Posterior vena cava (tissue), 2 donors: Measurements from ENCODE around the gene LRP1. TPM values are rescaled to one million over a fixed set of nuclear protein-coding genes. Genes with fewer than 3 reads are reported as not detected.

Experiments
- DNase-seq: peaks from one replicate; pipeline ENCODE4 v3.0.0-alpha.2; 2020; ENCODE audit warnings: low spot score
- intact Hi-C, 2 donors: fragments of 100-400 bp; cut with DNase I; formaldehyde crosslinking; loops; one replicate each; pipeline versions ENCODE4 v1.14.1 to v1.14.2; 2022 to 2023
- total RNA-seq, 2 donors: library from RNA; stranded (reverse); fragmentation: NEBNext Ultra II Directional; extraction: Animal tissue kit (Norgen Biotek cat#: 25700); gene quantifications; one replicate each; pipeline ENCODE4 v1.2.1, GENCODE V29; 2021
- donor health status: DM: yes; HTN: yes; CAD: no.
- donor health status: DM: yes; HTN: yes; CAD: no.

The LRP1 gene
- total RNA-seq, 2 donors from 2014 or later, result 465 to 757 TPM

DNA sequence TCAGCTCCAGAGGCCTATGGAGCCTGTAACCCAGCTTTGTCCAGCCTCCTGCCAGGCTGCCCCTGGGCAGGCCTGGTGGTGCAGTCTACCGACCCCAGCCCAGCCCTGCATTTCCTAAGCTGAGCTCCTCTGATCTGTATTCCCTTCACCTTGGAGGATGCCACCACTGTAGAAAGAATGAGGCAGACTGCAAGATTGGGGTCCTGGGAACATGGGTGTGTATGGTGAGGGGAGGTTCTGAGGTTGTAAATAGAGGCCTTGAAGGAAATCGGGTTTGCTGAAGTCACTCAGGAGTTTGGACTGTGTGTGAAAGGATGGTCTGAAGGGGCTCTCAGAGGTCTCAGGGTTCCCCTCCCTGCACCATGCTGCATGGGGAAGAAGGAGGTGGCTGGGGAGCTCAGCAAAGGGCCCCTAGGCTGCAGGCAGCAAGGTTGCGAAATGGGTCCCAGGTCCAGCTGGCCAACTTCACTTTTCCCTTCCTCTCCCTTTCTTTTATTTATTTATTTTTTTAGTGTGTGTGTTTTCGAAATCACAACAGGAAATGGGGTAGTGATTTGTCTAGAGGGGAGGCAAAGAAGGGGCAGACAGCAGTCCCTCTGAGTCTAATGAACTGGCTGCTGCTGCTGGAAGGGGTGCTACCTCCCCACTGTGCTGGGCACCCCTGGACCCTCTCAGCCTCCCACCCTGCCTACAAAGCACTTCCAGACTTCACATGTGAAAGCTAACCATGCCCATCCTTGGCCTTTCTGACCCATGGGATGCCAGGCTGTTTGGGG is 20.4 kb downstream of the LRP1 start:
- intact Hi-C loops, result no loop called here
- DNase-seq, result peak; percentile 92

DNA sequence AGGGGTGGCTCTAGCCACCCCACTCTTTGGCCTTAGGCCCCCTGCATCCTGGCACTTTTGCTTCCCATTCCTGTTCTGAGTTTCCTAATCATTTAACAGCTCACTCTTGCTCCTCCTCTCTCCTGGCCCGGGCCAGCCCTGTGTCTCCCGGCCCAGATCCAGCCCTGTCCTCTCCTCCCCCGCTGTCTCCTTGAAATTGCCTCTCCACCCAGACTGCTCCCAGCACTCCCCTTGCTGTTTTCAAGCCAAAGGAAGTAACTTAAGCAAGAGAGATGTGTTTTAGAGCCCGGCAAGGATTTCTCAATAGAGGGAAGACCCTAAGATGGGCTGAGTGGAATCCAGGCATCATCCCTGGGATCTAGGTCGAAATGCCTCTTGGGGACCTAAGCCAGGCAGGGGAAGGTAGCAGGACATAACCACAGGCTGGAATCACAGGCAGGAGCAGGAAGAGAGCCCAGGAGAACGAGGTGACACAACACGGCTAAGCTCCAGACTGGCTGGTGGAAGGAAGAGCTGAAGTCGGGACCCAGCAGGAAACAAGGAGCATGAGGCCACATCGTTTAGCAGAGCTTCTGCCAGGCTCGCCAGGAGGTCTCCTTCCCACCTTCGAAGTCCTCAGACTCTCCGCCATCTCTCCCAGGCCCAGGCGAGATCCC is 21.1 kb downstream of the LRP1 start:
- peak; percentile 94 for DNase-seq
- intact Hi-C loops, result no loop called here

DNA sequence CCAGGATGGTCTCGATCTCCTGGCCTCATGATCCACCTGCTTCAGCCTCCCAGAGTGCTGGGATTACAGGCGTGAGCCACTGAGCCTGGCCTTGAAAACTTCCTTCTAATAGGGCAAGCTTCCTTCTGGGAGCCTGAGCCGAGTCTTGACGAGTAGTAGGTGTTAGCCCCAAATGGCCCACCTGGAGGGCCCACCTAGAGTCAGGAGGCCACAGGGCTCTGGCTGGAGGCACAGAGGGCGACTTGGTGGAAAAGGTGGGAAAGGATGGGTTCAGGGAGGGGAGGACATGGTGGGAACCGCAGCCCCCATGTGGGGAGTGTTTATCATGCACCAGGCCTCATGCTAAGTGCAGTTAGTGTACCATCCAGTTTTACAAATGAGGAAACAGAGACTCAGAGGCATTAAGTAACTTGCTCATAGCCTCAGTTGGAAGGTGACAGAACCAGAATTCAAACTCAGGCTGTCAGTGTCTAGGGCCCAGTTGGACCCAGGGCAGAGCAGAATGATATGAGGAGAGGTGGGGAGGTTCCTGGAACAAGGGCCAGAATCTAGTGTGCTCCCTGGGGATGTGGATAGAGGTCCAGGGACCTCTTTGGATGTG is 22.2 kb downstream of the LRP1 start:
- DNase-seq, result no peak
- intact Hi-C loops, result no loop called here

DNA sequence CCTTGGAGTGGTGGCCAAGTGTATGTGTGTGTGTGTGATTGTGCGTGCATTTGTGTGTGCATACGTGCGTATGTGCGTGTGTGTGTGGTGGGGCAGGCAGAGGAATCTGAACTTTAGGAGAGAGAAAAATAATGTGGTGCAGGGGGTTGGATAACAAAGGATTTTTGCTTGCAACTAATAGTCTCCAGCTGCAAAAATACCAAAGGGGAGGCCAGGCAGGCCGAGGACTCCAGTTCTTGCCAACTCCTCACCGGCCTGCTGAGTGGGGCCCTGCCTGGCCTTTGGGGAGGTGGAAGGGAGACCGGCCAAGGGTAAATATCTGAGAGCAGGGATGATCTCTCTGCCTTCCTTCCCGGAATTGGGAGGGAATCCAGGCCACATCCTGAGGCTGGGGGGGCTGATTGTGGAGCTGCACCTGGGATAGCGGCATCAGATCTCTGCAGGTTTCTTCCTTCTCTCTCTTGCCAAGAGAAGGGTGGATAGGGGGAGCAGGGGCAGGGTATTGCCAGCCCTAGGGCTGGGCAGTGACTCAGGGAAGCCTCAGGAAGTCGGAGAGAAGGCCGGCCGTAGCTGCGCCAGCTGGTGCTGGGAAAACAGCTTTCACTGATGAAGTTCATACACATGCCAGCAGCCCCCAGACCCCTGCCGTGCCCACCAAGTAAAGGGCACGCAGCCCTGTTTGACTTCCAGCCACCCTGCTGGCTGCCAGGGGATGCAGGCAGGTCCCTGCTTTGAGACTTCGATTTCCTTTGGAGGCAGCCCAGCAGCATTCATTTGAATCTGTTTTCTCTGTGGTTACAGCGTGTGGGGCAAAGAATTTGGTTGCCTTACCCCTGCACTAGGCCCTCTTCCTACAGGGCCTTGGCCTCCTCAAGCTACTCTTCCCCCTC is 23.7 kb downstream of the LRP1 start:
- intact Hi-C loops, result no loop called here
- DNase-seq, result no peak

DNA sequence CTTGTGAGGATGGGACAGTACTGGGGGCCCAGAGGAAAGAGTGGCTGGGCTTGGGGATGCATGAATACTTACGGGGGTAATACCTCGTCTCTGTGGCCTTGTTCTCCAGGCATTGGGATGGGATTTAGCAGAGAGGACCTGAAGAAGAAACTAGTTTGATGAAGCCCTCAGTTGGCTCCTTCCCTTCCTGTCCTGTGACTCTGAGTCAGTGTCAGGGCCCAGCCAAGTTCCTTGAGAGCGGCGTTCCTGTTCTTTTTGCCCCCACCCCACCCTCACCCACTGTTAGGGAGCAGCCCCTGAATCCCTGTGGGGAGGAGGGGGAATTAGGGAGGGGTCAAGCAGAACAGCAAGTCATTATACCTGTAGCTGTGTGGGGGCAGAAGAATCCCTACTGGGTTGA is 24.4 kb downstream of the LRP1 start:
- intact Hi-C loops, result no loop called here
- no peak for DNase-seq

DNA sequence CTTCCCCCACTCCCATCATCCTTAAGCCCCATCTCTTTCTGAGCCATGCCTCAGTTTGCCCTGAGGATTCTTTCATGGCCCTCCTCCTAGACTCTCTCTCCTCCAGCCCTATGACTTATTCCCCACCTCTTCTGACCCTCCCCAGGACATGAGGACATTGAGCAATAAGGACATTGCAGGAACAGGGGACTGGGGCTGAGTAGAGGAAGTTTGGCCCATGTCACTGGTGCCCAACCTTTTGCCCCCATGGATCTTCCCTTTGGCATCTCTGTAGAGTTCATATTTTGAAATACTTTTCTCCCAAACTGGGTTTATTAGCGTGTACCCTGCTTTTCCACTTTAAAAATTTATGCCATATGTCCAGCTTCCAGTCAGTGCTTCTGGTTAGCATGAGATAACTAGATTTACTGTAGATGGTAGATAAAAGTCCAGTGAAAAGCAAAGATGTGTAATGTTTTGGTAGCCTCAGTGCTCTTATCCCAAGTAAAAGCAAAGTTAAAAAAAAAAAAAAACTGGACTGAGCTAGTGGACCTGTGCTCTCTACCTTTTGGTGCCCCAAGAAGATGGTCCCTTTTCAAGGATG is 25.2 kb downstream of the LRP1 start:
- intact Hi-C loops, result no loop called here
- DNase-seq, result no peak

DNA sequence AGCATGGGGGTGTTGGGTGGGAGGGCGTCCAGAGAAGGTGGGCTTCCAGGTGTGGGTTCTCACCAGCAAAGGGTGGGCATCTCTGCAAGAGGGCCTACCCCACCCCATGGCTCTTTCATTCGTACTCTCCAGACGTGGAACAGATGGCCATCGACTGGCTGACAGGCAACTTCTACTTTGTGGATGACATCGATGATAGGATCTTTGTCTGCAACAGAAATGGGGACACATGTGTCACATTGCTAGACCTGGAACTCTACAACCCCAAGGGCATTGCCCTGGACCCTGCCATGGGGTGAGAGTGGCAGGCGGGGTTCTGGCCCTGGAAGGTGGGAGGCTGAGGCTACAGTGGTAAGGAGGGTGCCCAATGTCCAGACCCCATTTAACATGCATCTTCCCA is 25.8 kb downstream of the LRP1 start:
- intact Hi-C loops, result no loop called here
- DNase-seq, result no peak

DNA sequence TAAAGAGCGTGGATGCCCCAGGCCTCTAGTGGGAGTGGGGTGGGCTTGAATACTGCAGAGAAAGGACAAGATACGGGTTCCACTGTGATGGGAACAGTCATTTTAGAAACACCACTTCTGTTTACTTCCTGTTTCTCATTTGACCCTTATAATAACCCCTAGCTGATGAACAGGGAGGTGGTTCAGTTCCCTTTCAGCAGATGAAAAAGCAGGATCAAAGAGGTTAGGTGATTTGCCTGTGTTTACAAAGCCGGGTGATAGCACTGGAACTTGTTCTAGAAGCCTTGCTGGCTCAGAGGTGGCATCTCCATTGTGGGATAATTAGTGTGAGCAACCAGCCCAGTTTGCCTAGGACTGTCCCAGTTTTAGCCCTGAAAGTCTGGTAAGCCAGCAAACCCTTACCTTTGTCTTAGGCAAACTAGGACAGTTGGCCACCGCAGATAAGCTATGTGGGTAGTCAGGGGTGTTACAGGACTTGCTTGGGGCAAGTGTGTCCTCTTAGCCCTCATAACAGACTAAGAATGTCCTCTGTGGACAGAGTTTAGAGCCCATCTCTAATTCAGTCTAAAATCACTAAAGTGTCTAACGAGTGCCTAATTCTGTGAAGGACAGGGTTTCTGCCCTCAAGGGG is 26.6 kb downstream of the LRP1 start:
- intact Hi-C loops, result no loop called here
- DNase-seq, result no peak

DNA sequence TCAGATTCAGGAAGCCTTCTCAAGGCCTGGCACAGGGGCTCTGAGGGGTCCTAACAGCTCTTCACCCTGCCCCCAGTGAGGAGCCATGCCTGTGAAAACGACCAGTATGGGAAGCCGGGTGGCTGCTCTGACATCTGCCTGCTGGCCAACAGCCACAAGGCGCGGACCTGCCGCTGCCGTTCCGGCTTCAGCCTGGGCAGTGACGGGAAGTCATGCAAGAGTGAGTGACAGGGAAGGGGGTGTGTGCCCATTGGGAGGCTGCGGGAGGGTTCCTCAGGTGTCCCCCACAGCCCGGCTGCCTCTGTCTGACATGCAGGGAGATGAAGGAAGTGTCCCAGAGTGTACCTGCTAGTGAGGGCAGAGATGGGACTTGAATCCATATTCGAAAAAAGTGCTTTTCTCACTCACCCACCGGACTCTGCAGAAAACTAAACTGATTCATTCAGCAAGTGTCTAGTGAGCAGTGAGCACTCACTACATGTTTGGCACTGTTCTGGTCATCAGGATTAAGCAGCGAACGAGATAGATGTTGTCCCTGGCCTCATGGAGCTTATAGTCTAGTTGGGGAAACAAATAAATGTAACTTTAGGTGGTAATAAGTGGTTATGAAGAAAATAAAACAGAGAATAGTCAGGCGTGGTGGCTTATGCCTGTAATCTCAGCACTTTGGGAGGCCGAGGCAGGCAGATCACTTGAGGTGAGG is 28.6 kb downstream of the LRP1 start:
- intact Hi-C loops, result no loop called here
- DNase-seq, result no peak

DNA sequence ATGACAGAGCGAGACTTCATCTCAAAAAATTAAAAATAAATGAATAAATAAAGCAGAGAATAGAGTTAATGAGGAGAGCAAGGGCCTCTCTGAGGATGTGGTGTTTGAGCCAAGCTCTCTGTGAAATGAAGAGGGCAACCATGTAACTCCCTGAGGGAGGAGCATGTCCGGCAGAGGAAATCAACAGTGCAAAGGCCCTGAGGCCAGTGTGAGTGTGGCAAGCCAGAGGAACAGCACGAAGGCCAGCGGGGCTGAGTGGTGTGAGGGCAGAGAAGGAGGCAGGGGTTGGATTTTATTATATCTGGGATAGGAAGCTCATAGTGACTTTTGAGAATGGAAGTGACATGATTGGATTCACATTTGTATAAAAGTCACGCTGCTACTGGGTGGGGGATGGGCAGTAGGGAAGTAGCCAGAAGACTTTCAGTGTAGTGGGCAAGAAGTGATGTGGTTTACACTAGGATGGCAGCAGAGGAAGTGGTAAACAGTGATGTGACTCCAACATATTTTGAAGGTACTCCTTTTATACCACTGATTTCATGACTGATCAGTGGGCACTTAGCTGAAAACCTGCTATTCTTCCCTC is 29.4 kb downstream of the LRP1 start:
- intact Hi-C loops, result no loop called here
- no peak for DNase-seq

DNA sequence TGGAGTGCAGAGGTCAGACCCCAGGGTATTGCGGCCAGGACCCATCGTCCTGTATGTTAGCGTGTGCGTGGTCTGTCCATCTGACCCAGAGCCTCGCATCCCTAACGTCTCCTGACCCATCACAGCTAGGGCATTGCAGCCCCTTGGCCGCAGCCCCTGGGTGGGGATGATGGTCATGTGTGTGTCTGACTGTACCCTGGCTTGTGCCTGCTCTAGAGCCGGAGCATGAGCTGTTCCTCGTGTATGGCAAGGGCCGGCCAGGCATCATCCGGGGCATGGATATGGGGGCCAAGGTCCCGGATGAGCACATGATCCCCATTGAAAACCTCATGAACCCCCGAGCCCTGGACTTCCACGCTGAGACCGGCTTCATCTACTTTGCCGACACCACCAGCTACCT is 29.9 kb downstream of the LRP1 start:
- intact Hi-C loops, result no loop called here
- DNase-seq, result no peak

DNA sequence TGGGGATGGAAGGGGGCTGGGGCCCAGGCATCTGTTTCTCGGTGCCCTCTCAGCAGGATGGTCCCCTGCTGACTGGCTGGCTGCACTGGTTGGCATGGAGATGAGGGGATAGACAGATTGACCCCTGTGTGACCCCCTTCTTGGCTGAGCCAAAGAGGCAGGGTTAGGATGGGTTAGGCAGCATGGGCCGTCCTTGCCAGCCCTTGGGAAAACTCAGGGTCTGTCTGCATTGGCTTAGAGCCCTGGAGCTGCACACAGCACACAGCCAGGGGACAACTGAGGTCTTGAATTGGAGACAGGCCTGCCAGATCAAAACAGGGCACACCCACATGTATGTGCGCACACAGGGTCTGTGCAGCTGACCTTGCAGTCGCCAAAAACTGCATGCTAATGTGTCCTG is 30.4 kb downstream of the LRP1 start:
- no peak for DNase-seq
- intact Hi-C loops, result no loop called here

DNA sequence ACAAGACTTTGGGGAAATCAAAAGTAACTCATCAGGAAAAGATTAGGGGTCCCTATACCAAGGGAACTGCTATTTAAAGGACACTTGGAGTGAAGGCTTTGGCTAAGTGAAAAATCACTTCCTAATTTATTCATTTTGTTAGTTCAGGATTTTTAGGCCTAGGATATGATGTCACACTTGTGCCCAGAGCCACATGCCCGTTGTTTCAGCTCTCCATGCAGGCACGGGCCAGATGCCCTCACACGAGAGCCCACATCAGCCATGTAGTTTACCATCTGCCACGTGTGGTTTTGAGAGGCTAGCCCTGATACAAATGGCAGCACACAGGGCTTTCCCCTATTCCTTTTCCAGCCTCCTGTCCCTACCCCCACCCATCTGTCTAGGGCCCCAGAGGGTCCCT is 31.0 kb downstream of the LRP1 start:
- DNase-seq, result no peak
- intact Hi-C loops, result no loop called here

DNA sequence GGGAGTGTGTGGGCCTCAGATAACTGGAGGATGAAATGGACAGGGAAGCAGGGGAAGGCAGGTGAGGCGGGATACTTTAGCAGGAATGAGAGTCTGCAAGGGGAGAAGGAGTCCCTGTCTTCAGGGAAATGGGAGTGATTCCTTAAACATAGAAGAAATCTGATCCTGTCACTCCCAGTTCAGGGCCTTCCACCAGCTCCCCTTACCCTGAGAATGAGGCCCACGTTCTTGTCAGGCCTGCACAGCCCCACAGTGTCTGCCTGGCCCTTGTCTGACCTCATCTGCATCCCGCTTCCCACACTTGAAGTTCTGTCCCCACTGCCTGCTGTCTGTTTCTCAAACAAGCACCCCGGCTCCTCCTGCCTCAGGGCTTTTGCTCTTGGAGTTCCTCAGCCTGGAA is 31.8 kb downstream of the LRP1 start:
- intact Hi-C loops, result no loop called here
- DNase-seq, result no peak

DNA sequence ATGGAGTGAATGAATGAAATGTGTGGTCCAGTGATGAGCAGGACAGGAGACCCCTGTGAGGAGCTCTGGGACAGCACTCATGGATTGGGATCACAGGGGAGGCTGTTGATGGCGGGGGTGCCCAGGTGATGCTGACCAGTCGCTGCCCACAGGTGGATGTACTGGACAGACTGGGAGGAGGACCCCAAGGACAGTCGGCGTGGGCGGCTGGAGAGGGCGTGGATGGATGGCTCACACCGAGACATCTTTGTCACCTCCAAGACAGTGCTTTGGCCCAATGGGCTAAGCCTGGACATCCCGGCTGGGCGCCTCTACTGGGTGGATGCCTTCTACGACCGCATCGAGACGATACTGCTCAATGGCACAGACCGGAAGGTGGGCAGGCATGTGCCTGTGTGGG is 32.5 kb downstream of the LRP1 start:
- DNase-seq, result no peak
- intact Hi-C loops, result no loop called here

DNA sequence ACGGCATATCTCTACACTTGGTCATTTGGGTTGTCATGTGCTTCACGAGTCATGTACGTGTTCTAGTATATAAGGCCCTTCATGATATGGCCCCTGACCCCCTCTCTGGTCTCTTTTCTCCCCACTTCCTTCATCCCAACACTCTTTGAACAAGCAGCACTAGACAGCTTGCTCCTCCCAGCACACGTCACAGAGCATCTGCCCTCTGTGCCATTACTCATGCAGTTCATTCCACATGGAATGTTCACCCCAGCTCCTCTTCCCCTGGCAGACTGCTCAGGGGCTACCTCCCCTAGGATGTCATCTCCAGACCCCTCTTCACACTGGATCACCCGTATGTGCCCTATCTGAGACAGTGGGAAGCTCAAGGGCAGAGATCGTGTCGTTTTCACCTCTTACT is 33.2 kb downstream of the LRP1 start:
- intact Hi-C loops, result no loop called here
- no peak for DNase-seq

DNA sequence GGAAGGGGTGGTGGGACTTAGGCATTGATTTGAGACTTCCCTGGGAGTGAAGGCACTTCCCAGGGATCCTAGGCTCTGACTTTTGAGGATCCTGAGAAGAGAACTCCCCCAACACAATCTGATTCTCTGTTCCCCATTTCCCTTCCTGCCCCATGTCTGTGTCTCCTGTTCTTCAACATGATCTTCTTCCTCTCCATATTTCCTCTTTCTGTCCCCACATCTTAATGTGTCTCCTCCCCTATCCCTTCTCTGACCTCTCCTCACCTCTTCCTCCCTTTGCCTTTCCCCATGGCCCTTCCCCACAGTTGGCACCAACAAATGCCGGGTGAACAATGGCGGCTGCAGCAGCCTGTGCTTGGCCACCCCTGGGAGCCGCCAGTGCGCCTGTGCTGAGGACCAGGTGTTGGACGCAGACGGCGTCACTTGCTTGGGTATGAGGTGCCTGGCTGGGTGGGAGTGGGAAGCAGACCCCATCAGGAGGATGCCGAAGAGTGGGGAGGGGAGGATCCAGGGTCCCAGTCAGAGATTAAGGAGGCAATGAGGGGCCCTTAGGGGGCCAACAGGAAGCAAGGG is 34.4 kb downstream of the LRP1 start:
- intact Hi-C loops, result no loop called here
- no peak for DNase-seq

DNA sequence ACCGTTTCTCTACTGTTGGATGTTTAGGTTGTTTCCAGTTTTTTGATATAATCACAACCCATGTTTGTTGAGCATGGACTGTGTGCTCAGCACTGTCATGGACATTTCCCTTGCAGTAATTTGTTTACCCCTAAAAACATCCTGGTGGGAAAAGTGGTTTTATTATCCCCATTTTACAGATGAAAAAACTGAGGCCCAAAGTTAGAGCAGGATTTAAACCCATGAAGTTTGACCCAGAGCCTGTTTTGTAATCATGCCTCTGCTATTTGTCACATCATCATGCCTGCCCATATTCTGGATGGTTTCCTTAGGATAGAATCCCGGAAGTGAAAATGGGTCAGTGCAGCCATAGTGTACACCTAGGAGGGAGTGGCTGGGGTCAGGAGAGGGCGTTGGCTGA is 36.2 kb downstream of the LRP1 start:
- intact Hi-C loops, result no loop called here
- DNase-seq, result no peak
